Measurements from ENCODE around the gene KCND3.

KCND3 gene

DNA sequence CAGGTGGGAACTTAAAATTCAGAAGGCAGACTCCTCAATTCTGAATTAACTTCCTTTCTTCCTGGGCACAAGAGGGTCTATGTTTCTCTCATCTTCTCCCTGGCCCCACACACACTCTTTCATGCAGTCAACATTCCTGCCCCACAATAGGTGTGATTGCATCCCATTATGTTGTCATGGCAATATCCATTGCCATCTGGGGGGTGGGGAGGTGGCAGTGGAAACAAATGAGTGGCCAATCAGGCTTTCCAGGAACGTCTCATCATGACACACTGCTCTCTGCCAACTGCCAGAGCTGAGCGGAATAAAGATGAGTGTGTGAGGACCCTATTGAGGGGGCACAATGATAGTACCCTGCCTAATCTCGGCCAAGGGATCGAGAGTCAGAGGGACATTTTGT lies 80.4 kb downstream of the KCND3 start:
- DNase-seq: no peak

DNA sequence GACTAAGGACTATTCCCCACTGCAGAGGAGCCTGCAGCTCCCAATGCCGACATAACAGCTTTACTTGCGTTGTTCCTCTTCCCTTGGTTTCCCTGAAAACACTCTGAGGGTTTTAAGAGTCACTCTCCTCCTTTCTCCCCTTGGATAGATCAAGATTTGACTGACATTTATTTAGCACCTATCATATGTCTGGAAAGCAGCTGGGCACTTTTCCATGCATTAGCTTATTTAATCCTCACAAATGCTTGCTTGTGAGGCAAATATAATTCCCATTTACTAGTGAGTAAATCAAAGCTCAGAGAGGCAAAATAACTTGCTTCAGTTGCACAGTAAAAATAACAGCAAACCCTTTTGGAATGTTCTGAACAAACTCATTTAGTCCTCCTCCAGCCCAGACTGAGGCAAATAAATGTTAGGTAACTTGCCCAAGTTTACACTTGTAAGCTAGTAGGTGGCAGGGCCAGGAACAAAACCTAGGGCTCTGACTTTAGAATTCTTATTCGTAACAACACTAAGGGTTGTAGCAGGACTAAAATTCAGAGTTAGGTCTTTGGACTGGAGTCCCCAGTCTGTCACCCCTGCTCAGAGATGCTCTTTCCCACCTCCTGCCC lies 81.4 kb downstream of the KCND3 start:
- DNase-seq: no peak

- no peak for DNase-seq
Observed at GRCh38 chr1:111907321-111907720, 82.1 kb downstream of the KCND3 start.

GRCh38 chr1:111906816-111907215 lies 82.7 kb downstream of the KCND3 start:
- no peak for DNase-seq

DNA sequence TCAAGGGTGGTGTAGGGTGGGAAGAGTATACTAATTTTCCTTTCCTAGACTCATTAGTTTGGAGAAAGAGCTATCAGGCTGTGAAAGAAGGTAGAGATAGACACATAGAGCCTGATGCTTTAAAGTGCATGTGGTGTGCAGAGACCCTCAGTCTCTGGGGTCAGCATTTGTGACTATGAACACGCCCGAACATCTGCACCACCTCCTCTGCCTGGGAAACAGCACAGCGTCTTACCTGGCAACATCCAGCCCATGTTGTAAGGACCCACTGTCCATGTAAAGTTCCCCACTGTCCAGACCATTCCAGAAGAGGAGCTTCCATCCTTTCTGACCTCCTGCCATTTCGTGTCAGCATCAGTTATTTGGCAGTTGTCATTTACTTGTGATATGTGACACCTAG lies 83.4 kb downstream of the KCND3 start:
- DNase-seq: no peak

DNA sequence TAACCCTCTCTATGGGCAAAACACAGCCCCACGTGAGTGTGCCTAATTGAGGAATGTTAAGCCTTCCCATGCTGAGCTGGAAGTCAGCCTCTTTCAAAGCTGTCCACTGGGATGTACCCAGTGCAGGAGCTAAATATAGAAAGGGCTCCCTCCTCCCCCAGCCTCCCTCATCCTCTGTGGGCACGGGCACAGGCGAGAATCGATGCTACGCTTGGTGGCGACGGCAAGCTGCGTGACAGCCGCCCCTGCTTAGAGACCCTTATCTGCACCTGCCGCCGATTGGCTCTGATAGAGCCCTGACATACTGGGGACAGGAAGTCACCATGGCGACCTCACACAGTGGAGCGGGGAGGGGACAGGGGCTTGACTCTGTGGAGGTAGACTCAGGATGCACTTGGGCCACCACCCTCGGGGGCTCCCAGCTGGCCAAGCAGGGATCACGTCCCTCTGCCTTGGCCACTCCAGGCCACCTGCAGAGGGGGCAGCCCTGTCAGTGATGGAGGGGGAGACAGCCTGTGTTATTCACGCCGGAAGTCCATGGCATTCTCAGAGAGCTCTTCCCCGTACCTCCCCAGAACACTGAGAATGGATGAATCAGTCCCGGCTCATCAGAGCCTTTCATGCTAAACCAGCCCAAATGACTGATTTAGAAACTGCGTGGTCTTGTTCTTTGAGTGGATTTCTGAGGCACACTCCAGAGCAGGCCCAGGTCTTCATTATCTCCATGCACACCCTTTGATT lies 84.8 kb downstream of the KCND3 start:
- DNase-seq: no peak

GRCh38 chr1:111903871-111904449 lies 85.5 kb downstream of the KCND3 start:
- DNase-seq: no peak

DNA sequence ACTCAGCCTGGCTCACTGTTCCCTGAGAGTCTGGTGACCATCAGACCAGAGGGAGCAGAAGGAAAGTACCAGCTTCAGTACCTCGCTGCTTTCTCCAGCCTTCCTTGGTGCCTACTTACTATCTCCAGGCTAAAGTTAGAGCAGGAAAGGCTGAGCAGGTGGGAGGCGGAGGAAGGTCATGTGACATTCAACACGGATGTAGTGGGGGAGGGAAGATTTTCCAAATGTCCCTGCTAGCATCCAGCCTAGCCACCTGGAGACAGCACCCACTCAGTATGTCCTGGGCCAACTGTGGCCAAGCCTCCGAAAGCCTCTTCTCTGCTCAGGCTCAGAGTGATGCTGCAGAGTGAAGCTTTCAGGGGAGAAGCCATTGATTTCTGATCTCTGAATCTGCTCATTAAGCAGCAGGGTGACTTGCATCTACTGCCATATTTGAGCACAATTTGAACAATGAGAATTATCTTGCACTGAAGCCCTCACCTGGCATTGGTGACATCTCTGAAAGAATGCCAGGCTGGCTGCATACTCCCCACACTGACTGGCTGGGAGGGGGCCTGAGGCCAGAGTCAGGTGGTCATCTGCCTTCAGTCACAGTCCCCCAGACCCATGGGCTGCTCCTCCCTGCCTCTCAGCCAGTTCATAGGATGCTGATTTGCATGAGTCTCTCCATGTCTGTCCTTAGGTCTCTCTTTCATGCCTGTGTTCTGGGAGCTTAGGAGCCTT lies 86.2 kb downstream of the KCND3 start:
- no peak for DNase-seq

- DNase-seq: no peak
Observed at GRCh38 chr1:111895469-111895868, 94.0 kb downstream of the KCND3 start.

DNA sequence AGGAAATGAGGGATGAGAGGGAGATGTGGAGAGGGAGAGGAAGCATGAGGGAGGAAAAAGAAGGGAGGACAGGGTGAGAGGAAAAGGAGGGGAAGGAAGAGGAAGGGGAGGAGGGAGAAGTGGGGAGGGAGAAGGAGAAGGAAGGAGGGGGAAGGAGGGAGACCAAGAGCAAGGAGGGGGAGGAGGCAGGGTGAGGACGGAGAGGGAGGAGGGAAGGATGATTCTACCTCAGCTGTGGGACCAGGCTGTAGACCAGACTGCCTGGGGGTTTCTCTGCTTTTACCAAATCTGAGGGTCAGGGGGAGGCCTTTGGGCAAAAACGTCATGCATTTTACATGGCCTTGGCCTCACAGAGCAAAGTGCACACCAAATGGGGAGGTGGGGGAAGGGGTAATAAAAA lies 94.5 kb downstream of the KCND3 start:
- no peak for DNase-seq

- DNase-seq: no peak
Observed at GRCh38 chr1:111894497-111894896, 95.0 kb downstream of the KCND3 start.

DNA sequence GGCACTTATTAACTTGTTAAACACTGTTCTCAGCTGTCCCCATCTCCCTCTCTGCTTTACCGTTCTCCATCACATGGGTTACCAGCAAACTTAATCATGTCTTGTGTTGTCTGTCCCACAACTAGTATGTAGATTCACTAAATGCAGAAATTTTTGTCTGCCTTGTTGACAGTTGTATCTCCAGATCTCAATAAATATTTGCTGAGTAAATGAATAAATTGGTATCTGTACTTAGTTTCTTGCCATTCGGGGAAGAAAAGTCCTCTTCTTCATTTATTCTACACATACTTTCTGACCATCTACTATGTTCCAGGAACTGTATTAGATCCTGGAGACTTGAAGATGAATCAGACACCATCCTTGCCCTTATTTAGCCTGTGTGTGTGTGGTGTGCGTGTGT lies 97.9 kb downstream of the KCND3 start:
- no peak for DNase-seq

DNA sequence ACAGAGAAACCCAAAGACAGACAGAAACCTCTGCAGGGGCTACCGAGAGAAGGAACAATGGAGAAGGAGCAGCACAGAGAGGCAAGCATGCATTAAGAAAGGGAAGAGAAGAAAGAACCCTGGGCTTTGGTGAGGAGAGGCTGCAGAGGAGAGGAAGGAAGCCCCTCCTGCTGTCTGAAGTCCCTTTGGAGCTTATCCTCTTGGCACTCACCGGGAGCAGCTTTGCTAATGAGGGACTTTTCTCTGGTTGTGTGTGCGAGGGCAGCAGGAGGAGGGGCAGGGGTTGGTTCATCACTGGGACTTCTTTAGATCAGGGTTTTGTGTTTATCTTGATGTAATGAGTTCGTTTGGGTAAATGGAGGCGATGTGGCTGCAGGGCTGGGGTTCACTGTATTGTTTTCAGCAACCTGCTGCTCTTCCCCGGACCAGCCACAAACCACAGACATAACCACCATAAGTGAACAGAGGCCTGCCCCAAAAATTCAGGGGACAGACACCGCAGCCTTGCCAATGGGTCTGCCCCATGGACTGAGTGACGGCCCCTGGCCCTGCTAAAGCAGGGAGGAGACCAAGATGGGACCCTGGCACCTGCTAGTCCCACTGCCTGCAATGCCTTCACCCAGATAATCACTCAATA lies 100.6 kb downstream of the KCND3 start:
- DNase-seq: no peak

GRCh38 chr1:111887875-111888274 lies 101.6 kb downstream of the KCND3 start:
- no peak for DNase-seq

GRCh38 chr1:111887385-111887784 lies 102.1 kb downstream of the KCND3 start:
- DNase-seq: no peak

DNA sequence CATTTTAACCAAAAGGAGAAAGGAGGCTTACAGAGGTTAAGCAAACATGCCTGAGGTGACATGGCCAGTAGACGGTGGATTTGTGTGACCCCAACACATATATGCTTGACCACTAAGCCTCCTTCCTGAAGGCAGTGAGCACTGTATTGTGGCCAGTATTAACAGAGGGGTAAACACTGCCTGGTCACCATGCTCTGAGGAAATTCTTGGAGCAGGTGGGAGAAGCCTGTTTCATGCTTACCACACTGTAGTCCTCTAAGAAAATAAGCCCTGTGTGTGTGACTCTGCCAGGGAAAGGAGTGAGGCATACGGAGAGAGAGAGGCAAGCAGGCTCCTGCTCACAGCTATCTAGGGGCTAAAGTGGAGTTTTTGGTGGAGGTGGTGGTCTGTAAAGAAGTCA lies 102.7 kb downstream of the KCND3 start:
- no peak for DNase-seq

- DNase-seq: no peak
Observed at GRCh38 chr1:111884772-111885443, 104.6 kb downstream of the KCND3 start.

- peak; percentile 75 for DNase-seq
Observed at GRCh38 chr1:111882986-111883560, 106.4 kb downstream of the KCND3 start.

- no peak for DNase-seq
Observed at GRCh38 chr1:111882559-111882958, 106.9 kb downstream of the KCND3 start.

DNA sequence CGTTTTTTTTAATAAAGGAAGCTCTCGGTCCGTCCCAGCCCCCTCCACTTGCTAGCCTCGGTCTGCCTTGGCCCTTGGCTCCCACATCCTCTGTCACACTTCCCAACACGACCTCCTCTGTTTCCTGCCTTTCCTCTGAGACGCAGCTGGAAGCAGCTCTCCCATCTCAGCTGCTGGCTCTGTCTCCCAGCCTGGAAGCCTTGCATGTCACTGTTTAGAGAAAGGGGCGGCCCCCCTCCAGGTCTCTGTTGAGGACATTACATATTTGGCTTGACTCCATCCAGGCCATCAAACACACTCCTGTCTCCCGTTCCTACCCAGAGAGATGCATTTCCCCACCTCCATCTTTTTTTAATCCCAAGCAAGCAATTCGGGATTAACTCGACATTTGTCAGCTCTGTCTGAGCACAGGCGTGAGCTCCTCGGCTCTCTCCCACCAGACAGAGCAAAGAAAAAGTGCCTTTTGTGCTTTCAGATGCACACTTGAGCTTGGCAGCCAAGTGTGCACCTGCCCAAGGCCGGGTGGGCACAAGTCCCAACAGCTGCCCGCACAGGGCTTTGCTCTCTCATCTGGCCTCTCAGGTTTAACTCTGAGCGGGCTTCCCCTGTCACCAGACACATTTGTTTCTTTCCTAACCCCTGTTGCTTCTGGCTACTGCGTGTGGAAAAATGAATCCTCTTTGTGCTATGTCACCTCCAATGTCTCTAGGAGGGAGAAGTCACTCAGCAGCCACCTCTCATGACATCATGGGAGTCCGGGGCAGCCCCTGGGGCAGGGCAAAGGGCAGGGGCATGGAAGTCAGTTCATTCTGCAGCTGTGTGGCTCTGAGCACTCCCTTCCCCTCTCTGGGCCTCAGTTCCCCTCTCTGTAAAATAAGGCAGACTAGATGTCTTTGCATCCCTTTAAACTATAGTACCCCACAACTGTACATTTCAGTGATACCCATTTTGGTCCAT lies 108.3 kb downstream of the KCND3 start:
- no peak for DNase-seq

GRCh38 chr1:111879081-111879480 lies 110.4 kb downstream of the KCND3 start:
- DNase-seq: no peak

All from NCI-H226 (cell line).